HG03039 (cell line): ENCODE results near the gene STK11IP.

Source experiments
- ATAC-seq: cut with Tn5 transposase; IDR thresholded peaks from one replicate; pipeline ENCODE4 v1.9.1; 2021; ENCODE audit warnings: mild to moderate bottlenecking, moderate library complexity; ENCODE audit not compliant: unreplicated experiment

The STK11IP gene

GRCh38 chr2:219561179-219562048 is 36.2 kb upstream of the STK11IP start:
- no peak for ATAC-seq

DNA sequence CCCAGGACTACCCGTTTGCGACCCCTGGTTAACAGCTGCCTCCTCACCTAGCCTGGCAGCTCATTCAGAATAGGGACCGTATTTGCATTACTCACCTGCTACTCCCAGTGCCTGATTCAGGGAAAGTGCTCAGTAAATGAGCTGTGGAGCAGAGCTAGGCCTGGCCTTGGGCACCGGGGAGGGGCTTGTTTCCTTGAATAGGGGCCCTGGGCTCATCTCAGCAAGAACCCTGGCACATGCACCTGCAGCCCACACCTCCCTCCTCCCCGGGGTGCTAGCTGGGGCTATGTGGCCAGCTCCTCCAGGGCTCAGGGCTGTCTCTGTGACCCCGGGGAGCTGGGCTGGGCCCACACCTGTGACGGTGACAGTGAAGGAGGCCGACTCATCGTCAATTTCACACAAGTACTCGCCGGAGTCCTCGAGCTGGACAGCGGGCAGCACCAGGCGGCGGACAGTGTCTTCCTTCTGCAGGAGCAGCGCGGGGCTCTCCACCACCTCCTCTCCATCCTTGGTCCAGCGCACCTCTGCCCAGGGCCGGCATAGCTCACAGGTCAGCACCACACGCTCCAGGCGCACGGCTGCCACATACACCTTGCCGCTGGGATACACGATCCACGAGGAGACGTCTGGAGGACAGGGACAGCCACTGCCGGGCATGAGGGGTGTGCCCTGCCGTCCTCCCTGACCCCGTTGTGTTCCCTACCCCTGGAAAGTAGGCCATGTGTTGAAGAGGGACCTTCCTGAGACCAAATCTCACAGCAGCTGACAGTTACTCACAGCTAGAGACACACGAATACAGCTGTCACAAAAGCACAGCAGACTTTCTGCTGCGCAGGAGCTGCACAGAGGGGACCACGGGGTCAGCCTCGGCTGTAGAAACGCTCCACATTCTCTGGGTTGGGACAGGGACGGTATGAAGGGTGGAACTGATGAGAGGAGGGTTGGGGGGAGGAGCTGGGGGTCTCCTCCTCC is 35.3 kb upstream of the STK11IP start:
- ATAC-seq = no peak

- no peak for ATAC-seq
Measured at GRCh38 chr2:219563271-219563928, 34.3 kb upstream of the STK11IP start.

- ATAC-seq = no peak
Measured at GRCh38 chr2:219565130-219566080, 32.3 kb upstream of the STK11IP start.

DNA sequence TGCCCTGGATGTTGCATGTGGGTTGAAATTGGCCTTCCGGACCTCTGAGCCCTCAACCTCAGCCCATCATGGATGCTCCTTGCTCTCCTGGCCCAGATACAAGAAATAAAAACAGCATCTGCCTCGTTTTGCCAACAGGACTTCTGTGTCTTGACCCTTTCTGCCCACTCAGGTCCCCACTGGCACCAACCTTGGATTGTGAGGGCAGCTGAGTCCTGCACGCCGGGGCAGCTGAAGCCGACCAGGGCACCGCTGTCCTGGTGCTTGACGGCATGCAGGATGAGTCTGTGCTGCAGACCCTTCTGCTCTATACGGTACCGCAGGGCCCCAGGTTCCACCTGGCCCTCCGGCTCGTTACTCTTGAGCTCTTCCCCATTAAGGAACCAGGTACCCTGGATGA is 31.0 kb upstream of the STK11IP start:
- ATAC-seq = no peak

DNA sequence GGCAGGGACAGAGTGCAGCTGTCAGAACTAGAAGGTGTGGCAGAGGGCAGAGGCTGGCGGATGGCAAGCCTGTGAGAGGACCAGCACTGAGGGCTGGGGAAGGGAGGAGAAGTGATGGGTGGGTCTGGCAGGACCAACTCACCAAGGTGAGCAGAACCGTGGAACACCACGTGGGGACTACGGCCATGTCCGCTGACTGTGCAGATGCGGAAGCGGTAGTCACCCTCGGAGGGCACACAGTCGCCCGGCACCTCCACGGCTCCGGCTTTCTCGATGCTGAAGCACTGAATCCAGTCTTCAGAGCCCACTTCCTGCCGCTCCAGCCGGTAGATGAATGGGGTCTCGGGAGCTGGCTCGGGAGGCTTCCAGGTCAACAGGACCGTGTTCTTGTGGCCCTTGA is 30.5 kb upstream of the STK11IP start:
- no peak for ATAC-seq

DNA sequence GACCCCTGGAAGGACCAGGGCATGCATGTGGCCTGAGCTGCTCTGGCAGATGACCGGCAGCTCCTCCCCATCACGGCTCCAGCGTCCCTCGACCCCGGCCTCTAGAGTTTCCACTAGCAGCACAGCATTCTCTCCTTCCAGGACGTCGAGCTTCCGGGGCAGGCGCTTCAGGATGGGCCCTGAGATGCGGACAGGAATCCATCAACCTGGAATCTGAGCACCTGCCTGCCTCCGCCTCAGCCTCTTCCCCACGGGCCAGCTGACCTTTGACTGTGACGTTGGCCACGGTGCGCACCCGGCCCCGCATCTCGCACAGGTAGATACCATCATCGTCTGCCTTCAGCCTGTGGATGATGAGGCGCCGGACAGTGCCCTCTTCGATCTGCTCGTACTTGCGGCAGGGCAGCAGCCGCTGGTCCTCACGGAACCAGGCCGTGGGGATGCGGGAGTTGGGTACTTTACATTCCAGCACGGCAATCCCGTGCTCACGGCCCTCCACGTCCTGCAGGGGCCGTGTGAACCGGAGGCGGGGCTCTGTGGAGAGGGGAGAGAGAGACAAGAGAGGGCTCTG is 29.8 kb upstream of the STK11IP start:
- no peak for ATAC-seq

GRCh38 chr2:219569041-219569440 is 28.6 kb upstream of the STK11IP start:
- no peak for ATAC-seq

DNA sequence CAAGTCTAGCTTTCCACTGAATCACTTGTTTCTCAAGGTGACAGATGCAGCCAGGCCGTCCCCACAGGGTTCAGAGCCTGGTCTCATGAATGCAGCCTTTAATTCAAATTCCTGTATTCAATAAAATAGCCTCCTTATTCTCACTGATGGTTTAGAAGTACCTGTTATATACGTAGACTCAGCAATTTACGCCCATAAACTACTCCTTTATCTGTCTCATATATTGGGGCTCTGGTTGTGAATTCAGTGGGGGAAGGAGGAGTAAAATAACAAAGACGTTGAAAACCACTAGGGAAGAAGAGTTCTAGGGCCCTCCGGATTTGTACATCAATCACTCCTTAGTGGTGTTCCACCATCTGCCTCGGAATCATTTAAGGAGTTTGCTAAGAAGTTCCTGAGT is 28.0 kb upstream of the STK11IP start:
- ATAC-seq = no peak

DNA sequence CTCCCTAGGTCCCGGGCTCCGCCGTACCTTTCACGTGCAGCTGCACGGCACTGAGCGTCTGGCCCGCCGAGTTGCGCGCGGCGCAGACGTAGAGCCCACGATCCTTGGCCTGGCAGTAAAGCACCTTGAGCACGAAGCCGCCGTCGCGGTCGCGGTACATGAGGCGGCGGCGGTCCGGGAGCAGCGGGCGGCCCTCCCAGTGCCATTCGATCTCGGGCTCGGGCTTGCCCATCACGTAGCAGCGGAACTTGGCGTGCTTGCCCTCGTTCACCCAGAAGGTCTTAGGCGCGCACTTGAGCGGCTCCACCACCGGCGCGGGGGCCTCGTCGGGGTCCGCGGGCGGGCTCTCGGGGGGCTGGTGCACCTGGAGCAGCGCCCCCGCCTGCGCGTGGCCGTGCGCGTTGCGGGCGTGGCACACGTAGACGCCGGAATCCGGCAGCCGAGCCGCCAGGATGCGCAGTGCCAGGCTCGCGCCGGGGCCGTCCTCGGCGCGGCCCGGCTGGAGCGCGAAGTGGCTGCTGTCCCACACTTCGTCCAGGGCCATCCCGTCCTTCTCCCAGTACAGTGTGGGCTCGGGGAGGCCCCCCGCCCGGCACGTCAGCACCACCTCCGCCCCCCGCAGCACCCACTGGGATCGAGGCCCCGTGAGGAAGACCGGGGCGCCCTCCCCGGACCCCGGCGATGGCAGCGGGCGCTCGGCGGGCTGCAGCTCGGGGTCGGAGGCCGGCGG is 27.3 kb upstream of the STK11IP start:
- no peak for ATAC-seq

GRCh38 chr2:219570924-219571310 is 26.7 kb upstream of the STK11IP start:
- no peak for ATAC-seq

GRCh38 chr2:219571311-219572236 is 26.1 kb upstream of the STK11IP start, which contains the start of gene OBSL1:
Gene OBSL1 (minus strand): TSS chr2:219571539. CDS start chr2:219571232, 307 bp downstream.
- no peak for ATAC-seq

- ATAC-seq = no peak
Measured at GRCh38 chr2:219572237-219573001, 25.2 kb upstream of the STK11IP start, which contains the start of gene INHA. Gene INHA (plus strand): TSS chr2:219572310. CDS start chr2:219572375, 65 bp downstream.

DNA sequence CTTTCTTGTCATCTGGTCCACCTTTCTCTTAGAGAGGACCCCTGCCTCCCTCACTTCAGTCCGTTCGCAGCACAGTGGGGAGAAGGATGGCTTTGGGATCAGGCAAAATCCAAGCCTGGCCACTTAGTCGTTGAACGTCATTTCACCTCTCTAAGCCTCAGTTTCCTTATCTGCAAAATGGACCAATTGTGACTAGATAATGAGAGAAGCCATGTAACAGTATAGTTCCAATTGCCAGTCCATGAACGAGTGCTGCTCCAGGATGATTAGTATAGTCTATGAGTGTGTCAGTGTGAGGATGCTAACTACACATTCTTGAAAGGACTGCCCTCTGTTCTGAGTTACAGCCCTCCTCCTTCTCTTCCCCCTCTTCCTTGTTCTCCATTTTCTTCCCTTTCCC is 24.5 kb upstream of the STK11IP start:
- ATAC-seq = no peak

GRCh38 chr2:219574484-219575311 is 23.0 kb upstream of the STK11IP start:
- no peak for ATAC-seq
